ENCODE data around the gene CAMSAP1.
"Not testable (repeated sequence)": the region's sequence is repeated elsewhere in the genome, so short reads cannot be mapped to it uniquely, and the experiment has no call there.

The CAMSAP1 gene

DNA sequence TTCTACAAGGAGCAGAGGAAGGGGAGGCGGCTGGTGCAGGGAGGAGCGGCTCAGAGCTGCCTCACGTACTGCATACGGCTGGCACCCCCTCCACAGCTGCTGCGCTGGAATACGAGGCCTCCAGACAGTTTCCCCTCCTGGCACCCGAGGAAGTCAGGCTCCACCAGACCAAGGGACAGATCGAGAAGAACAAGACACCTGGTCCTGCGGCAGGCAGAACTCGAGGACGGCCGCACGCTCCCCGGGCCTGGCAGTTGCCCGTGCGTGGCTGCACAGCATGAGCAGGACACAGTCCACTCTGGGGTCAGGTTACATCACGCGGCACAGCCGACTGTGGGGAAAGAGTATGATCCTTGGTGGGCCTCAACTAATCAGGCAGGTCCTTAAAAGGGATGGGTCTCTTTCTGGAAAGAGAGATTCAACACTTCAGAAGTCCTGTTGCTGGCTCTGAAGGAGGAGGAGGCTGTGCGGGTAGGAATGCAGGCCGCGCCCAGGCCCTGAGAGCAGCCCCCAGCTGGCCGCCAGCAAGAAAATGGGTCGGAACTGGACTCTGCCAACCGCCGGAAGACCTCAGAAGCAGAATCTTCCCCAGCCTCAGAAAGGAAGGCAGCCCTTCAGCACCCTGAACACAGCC, 42.3 kb upstream of the CAMSAP1 start:
- H3K9ac ChIP-seq (ENCODE audit: low read depth in 1 of 2, low read length in 2 of 2), result no peak overlapping the region
- no peaks in the 10 kb centered on the region for H3K4me1 ChIP-seq (ENCODE audit: control insufficient read depth in 1 of 2, insufficient read depth in 2 of 2, low read length in 2 of 2)
- no peak overlapping the region for H3K4me3 ChIP-seq (ENCODE audit: low read depth in 1 of 2, low read length in 2 of 2)
- no peaks in the 10 kb centered on the region for H3K9me3 ChIP-seq (ENCODE audit: control insufficient read depth in 1 of 2, low read length in 2 of 2)
- no peaks in the 10 kb centered on the region for H3K27me3 ChIP-seq (ENCODE audit: control insufficient read depth in 1 of 2, insufficient read depth in 2 of 2, low read length in 2 of 2)
- H3K27ac ChIP-seq (ENCODE audit: low read depth, low read length), result no peak overlapping the region
- peaks cover 55 to 84% of the 10 kb centered on the region in 2 donors for H3K36me3 ChIP-seq (ENCODE audit: control insufficient read depth in 1 of 2, insufficient read depth in 2 of 2, low read length in 2 of 2)

DNA sequence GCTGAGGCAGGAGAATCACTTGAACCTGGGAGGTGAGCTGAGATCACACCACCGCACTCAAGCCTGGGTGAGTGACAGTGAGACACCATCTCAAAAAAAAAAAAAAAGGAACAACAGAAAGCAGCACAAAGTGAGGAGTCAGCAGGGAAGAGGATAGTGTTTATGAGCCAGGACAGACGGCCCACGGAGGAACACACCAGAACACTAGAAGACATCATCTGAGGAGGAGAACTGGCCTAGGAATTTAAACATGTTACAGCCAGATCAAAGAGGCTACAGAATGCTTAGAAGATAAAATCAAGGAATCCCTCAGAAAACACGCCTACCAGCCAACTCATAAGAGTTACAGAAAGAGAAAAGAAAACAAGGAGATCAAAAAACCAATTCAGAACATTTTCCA, 41.6 kb upstream of the CAMSAP1 start:
- Histone ChIP-seq H3K4me1 (ENCODE audit: control insufficient read depth in 1 of 2, insufficient read depth in 2 of 2, low read length in 2 of 2) (no peaks in the 10 kb centered on the region), H3K27ac (ENCODE audit: low read depth, low read length) (no peak overlapping the region), H3K36me3 (ENCODE audit: control insufficient read depth in 1 of 2, insufficient read depth in 2 of 2, low read length in 2 of 2) (peaks cover 61 to 83% of the 10 kb centered on the region in 2 donors), H3K9ac (ENCODE audit: low read depth in 1 of 2, low read length in 2 of 2) (no peak overlapping the region), H3K4me3 (ENCODE audit: low read depth in 1 of 2, low read length in 2 of 2) (no peak overlapping the region), H3K27me3 (ENCODE audit: control insufficient read depth in 1 of 2, insufficient read depth in 2 of 2, low read length in 2 of 2) (no peaks in the 10 kb centered on the region), H3K9me3 (ENCODE audit: control insufficient read depth in 1 of 2, low read length in 2 of 2) (no peaks in the 10 kb centered on the region)

DNA sequence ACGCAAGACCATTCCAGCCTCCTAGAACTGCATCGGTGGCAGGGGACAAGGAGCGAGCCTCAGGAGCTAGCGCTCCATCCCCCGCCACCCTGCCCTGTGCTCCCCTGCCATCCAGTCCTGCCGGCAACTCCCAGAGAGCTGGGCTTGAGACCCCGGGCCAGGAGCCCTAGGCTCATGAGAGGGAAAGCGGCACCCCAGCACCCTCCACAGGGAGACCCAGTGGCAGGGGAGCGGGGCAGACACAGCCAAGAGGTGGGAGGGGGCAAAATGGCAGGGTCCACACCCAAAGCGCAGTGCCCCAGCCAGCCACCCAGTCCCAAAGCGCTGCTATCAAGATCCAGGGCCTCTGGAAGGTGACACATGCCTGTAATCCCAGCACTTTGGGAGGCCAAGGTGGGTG, 41.1 kb upstream of the CAMSAP1 start:
- no peak overlapping the region for H3K9ac ChIP-seq (ENCODE audit: low read depth in 1 of 2, low read length in 2 of 2)

DNA sequence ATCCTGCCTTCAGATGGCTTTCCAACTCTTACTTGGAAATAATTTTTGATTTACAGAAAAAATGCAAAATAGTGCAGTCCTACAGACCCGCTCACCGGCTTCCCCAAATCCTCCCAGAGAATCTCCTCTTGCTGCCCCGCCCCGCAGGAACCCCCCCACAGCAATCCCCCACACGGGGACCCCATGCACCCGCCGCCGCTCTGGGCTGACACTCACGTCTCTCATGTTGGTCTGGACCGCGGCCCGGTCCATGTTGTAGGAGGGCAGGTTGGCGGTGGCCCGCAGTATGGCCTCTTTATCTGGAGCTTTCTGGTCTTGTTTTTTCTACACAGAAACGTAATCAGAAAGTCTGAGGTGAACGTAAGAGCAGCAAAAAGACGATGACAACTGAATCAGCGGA, 40.2 kb upstream of the CAMSAP1 start:
- Histone ChIP-seq H3K4me1 (ENCODE audit: control insufficient read depth in 1 of 2, insufficient read depth in 2 of 2, low read length in 2 of 2) (no peaks in the 10 kb centered on the region), H3K36me3 (ENCODE audit: control insufficient read depth in 1 of 2, insufficient read depth in 2 of 2, low read length in 2 of 2) (peaks cover 57 to 84% of the 10 kb centered on the region in 2 donors), H3K27me3 (ENCODE audit: control insufficient read depth in 1 of 2, insufficient read depth in 2 of 2, low read length in 2 of 2) (no peaks in the 10 kb centered on the region), H3K27ac (ENCODE audit: low read depth, low read length) (no peak overlapping the region), H3K9ac (ENCODE audit: low read depth in 1 of 2, low read length in 2 of 2) (no peak overlapping the region), H3K9me3 (ENCODE audit: control insufficient read depth in 1 of 2, low read length in 2 of 2) (no peaks in the 10 kb centered on the region), H3K4me3 (ENCODE audit: low read depth in 1 of 2, low read length in 2 of 2) (no peak overlapping the region)

More for the DNA sequence above, 41.1 kb upstream of the CAMSAP1 start:
- H3K9me3 ChIP-seq (ENCODE audit: control insufficient read depth in 1 of 2, low read length in 2 of 2), result no peaks in the 10 kb centered on the region
- no peaks in the 10 kb centered on the region for H3K27me3 ChIP-seq (ENCODE audit: control insufficient read depth in 1 of 2, insufficient read depth in 2 of 2, low read length in 2 of 2)
- no peak overlapping the region for H3K4me3 ChIP-seq (ENCODE audit: low read depth in 1 of 2, low read length in 2 of 2)
- no peaks in the 10 kb centered on the region for H3K4me1 ChIP-seq (ENCODE audit: control insufficient read depth in 1 of 2, insufficient read depth in 2 of 2, low read length in 2 of 2)
- H3K27ac ChIP-seq (ENCODE audit: low read depth, low read length), result no peak overlapping the region
- H3K36me3 ChIP-seq (ENCODE audit: control insufficient read depth in 1 of 2, insufficient read depth in 2 of 2, low read length in 2 of 2), result peaks cover 62 to 85% of the 10 kb centered on the region in 2 donors

DNA sequence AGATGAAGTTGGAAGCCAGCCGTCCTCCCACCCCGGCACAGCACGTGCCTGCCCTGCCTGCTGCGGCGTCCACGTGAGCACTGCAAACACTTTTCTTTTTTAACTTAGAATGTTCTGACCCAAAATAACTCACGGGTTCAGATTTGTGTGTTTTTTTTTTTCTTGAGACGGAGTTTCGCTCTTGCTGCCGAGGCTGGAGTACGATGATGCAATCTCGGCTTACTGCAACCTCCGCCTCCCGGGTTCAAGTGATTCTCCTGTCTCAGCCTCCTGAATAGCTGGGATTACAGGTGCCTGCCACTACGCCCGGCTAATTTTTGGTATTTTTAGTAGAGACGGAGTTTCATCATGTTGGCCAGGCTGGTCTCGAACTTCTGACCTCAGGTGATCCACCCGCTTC, 39.8 kb upstream of the CAMSAP1 start:
- not testable (repeated sequence) for H3K9ac ChIP-seq (ENCODE audit: low read depth in 1 of 2, low read length in 2 of 2); H3K27ac ChIP-seq (ENCODE audit: low read depth, low read length); H3K4me3 ChIP-seq (ENCODE audit: low read depth in 1 of 2, low read length in 2 of 2); H3K4me1 ChIP-seq (ENCODE audit: control insufficient read depth in 1 of 2, insufficient read depth in 2 of 2, low read length in 2 of 2); H3K9me3 ChIP-seq (ENCODE audit: control insufficient read depth in 1 of 2, low read length in 2 of 2); H3K27me3 ChIP-seq (ENCODE audit: control insufficient read depth in 1 of 2, insufficient read depth in 2 of 2, low read length in 2 of 2)
- H3K36me3 ChIP-seq (ENCODE audit: control insufficient read depth in 1 of 2, insufficient read depth in 2 of 2, low read length in 2 of 2), result peaks cover 52 to 81% of the 10 kb centered on the region in 2 donors

DNA sequence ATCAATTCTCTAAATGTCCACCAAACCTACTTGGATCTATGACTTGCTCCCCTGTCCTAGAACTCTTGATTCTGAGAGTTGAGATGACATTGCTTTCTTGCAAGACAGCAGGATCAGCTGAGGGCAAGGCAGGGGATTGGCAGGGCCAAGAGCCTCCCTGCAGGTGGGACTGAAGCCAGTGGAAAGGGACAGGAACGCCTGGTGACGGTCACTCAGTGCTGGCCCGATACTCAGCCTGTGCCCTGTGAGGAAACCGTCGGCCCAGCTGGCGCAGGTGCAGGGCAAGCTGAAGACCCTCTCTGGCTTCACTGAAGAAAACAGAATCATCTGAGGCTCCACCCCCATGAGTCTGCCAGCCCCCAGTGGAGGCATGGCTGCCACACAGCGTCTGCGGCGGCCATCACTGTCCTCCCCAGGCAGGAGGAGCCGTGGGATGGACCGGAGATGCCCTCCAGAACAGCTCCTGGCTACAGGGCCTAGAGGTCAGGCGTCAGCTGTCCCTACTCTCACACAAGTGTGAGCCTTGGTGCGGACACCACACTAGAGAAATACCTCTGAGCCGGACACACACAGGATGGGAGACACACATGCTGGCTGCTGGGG, 39.1 kb upstream of the CAMSAP1 start:
- H3K27ac ChIP-seq (ENCODE audit: low read depth, low read length), result no peak overlapping the region
- H3K9me3 ChIP-seq (ENCODE audit: control insufficient read depth in 1 of 2, low read length in 2 of 2), result no peaks in the 10 kb centered on the region
- no peak overlapping the region for H3K9ac ChIP-seq (ENCODE audit: low read depth in 1 of 2, low read length in 2 of 2)
- no peak overlapping the region for H3K4me3 ChIP-seq (ENCODE audit: low read depth in 1 of 2, low read length in 2 of 2)
- no peaks in the 10 kb centered on the region for H3K4me1 ChIP-seq (ENCODE audit: control insufficient read depth in 1 of 2, insufficient read depth in 2 of 2, low read length in 2 of 2)
- H3K27me3 ChIP-seq (ENCODE audit: control insufficient read depth in 1 of 2, insufficient read depth in 2 of 2, low read length in 2 of 2), result no peaks in the 10 kb centered on the region
- peaks cover 52 to 82% of the 10 kb centered on the region in 2 donors for H3K36me3 ChIP-seq (ENCODE audit: control insufficient read depth in 1 of 2, insufficient read depth in 2 of 2, low read length in 2 of 2)

DNA sequence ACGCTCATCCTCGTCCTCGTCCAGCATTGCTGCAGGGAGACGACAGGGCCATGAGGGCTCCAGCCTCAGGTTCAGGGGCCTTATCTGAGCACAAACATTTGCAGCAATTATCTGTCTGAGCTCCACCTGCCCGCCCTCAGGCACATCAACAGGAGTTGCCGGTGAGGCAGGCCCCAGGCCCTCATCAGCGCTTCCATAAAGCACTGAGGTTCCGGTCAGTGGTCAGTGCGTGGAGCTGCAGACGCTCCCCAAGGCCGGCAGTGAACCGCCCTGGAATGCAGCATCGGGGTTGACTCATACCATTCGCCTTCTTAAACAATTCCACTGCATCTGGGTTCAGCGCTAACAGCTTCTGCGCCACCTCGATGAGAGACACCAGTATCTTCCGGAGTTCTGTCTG, 38.6 kb upstream of the CAMSAP1 start:
- H3K36me3 ChIP-seq (ENCODE audit: control insufficient read depth in 1 of 2, insufficient read depth in 2 of 2, low read length in 2 of 2), result peaks cover 52 to 82% of the 10 kb centered on the region in 2 donors
- H3K9ac ChIP-seq (ENCODE audit: low read depth in 1 of 2, low read length in 2 of 2), result no peak overlapping the region
- no peak overlapping the region for H3K4me3 ChIP-seq (ENCODE audit: low read depth in 1 of 2, low read length in 2 of 2)
- H3K4me1 ChIP-seq (ENCODE audit: control insufficient read depth in 1 of 2, insufficient read depth in 2 of 2, low read length in 2 of 2), result no peaks in the 10 kb centered on the region
- no peak overlapping the region for H3K27ac ChIP-seq (ENCODE audit: low read depth, low read length)
- no peaks in the 10 kb centered on the region for H3K27me3 ChIP-seq (ENCODE audit: control insufficient read depth in 1 of 2, insufficient read depth in 2 of 2, low read length in 2 of 2)
- H3K9me3 ChIP-seq (ENCODE audit: control insufficient read depth in 1 of 2, low read length in 2 of 2), result no peaks in the 10 kb centered on the region

DNA sequence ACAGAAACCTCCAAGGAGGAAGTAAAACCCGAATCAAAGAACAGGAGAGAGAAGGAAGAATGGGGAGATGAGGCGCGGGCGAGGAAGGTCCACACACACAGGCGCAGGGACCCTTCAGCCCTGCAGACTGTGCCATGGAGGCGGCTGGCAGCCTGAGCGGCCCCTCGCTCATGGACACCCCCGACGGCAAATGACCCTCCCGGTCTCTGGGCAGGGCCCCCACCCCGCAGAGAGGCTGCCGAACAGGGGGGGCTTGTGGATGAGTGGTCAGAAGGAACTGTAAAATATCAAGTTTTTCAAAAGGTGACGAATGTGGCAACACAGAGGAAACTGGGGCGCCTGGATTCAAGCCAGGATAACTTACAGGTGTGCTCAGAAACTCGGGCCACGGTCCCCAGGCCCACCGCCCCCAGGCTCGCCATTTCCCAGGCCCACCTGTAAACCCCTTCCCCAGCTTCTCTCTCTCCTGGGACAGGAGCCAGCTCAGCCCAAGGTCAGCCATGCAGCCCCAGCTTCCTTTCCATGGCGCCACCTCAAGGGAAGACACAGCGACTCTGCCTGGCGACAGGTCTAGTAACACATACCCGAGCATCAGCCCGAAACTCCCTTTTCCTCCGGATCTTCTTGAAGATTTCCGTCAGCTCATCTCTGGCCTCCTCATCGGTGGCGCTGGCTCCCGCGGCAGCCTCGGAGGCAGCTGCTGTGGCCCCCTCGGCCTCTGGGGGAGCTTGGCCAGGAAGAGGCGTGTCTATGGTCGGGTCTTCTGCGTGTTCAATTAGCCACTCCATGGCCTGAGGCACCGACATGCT, 37.3 kb upstream of the CAMSAP1 start:
- H3K36me3 ChIP-seq (ENCODE audit: control insufficient read depth in 1 of 2, insufficient read depth in 2 of 2, low read length in 2 of 2), result peaks cover 55 to 76% of the 10 kb centered on the region in 2 donors
- H3K4me3 ChIP-seq (ENCODE audit: low read depth in 1 of 2, low read length in 2 of 2), result no peak overlapping the region
- no peaks in the 10 kb centered on the region for H3K9me3 ChIP-seq (ENCODE audit: control insufficient read depth in 1 of 2, low read length in 2 of 2)
- H3K27ac ChIP-seq (ENCODE audit: low read depth, low read length), result no peak overlapping the region
- no peak overlapping the region for H3K9ac ChIP-seq (ENCODE audit: low read depth in 1 of 2, low read length in 2 of 2)
- H3K27me3 ChIP-seq (ENCODE audit: control insufficient read depth in 1 of 2, insufficient read depth in 2 of 2, low read length in 2 of 2), result no peaks in the 10 kb centered on the region
- no peaks in the 10 kb centered on the region for H3K4me1 ChIP-seq (ENCODE audit: control insufficient read depth in 1 of 2, insufficient read depth in 2 of 2, low read length in 2 of 2)

DNA sequence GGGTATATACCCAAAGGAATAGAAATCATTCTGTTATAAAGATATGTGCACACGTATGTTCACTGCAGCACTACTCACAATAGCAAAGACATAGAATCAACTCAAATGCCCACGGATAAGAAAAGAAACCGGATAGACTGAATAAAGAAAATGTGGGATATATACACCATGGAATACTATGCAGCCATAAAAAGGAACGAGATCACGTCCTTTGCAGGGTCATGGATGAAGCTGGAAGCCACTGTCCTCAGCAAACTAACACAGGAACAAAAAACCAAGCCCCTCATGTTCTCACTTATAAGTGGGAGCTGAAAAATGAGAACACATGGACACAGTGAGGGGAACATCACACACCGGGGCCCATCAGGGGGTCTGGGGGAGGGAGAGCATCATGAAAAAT, 36.3 kb upstream of the CAMSAP1 start:
- not testable (repeated sequence) for H3K27me3 ChIP-seq (ENCODE audit: control insufficient read depth in 1 of 2, insufficient read depth in 2 of 2, low read length in 2 of 2); H3K9me3 ChIP-seq (ENCODE audit: control insufficient read depth in 1 of 2, low read length in 2 of 2); H3K4me1 ChIP-seq (ENCODE audit: control insufficient read depth in 1 of 2, insufficient read depth in 2 of 2, low read length in 2 of 2); H3K27ac ChIP-seq (ENCODE audit: low read depth, low read length); H3K9ac ChIP-seq (ENCODE audit: low read depth in 1 of 2, low read length in 2 of 2); H3K4me3 ChIP-seq (ENCODE audit: low read depth in 1 of 2, low read length in 2 of 2)
- H3K36me3 ChIP-seq (ENCODE audit: control insufficient read depth in 1 of 2, insufficient read depth in 2 of 2, low read length in 2 of 2), result peaks cover 53 to 74% of the 10 kb centered on the region in 2 donors

DNA sequence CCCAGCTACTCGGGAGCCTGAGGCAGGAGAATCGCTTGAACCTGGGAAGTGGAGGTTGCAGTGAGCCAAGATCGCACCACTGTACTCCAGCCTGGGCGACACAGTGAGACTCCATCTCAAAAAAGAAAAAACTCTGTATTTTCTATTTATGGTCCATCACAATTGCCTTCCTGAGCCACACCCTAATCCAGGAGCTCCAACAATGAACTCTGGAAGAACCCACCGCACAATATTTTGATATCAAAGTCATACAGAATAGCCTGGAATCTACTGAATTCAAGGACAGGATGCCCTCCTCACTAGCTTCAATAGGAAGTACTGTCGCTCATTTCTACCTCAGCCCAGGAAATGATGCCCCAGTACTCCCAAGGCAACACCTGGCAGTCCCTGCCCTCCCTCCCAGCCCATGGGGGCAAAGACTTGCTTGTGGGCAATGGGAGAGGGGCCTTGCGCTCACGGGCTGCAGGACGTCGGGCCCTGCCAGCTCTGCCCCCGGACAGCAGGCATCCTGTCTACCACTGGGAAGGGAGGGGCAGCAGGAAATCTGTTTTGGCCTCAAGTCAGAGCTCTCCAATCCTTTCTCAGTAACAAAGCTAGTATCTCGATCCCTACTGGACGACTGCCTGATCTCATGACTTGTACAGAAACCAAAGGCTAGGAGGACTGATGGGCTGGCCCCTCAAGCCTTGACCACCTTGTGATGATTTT, 34.1 kb upstream of the CAMSAP1 start:
- H3K4me3 ChIP-seq (ENCODE audit: low read depth in 1 of 2, low read length in 2 of 2), result no peak overlapping the region
- H3K9me3 ChIP-seq (ENCODE audit: control insufficient read depth in 1 of 2, low read length in 2 of 2), result no peaks in the 10 kb centered on the region
- no peaks in the 10 kb centered on the region for H3K4me1 ChIP-seq (ENCODE audit: control insufficient read depth in 1 of 2, insufficient read depth in 2 of 2, low read length in 2 of 2)
- H3K36me3 ChIP-seq (ENCODE audit: control insufficient read depth in 1 of 2, insufficient read depth in 2 of 2, low read length in 2 of 2), result peaks cover 45 to 74% of the 10 kb centered on the region in 2 donors
- no peaks in the 10 kb centered on the region for H3K27me3 ChIP-seq (ENCODE audit: control insufficient read depth in 1 of 2, insufficient read depth in 2 of 2, low read length in 2 of 2)
- no peak overlapping the region for H3K27ac ChIP-seq (ENCODE audit: low read depth, low read length)
- no peak overlapping the region for H3K9ac ChIP-seq (ENCODE audit: low read depth in 1 of 2, low read length in 2 of 2)
